ENCODE data around the gene RPUSD1.
"Not testable (repeated sequence)": the region's sequence is repeated elsewhere in the genome, so short reads cannot be mapped to it uniquely, and the experiment has no call there.

The RPUSD1 gene

DNA sequence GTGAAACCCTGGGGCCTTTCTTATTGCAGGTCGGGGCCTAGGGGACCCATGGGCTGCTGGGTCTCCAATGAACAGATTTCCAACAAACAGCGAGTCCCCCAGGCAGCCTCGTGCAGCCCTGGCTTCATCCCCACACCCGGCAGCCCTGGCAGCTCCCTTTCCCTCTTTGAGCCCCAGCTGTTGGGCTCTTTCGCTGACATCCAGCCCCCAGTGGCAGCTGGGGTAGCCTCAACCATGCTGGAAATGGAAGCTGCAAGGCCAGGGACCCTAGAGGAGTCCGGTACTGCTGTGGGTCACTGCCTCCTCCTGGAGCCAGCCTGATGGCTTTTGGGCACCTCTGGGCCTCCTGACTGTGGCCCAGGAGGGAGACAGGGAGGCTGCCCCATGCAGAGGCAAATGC lies 5.9 kb downstream of the RPUSD1 start:
- DNase-seq = no peak

GRCh38 chr16:781346-782010 lies 6.7 kb downstream of the RPUSD1 start:
- no peak for DNase-seq

DNA sequence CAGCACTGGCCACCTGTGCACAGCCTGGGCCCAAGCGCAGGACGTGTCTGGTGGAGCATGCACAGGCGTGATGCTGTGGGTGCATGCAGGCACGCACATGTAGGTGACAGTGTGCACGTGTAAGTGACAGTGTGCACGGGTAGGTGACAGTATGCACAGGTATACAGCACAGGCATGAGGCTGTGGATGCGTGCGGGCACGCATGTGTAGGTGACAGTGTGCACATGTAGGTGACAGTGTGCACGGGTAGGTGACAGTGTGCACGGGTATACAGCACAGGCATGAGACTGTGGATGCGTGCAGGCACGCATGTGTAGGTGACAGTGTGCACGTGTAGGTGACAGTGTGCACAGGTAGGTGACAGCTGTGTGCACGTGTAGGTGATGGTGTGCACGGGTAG lies 7.9 kb downstream of the RPUSD1 start:
- DNase-seq = no peak

DNA sequence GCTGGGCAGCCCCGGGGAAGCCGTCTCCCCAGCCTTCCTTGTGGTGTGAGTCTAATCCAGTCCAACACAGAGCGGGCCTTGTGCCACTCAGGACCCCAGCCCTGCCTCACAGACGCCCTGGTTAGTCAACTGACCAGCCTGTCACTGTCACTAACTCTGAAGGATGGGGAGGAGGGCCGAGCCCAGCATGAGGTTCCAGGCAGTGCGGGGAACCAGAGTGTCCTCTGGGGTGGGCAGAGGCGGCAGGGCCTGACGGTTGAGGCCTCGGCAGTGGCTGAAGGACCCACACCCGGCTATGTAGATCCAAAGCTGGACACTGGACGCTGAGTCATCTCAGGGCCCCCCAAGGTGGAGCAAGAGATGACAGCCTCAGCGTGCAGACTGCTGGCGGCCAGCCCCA lies 8.6 kb downstream of the RPUSD1 start:
- no peak for DNase-seq

DNA sequence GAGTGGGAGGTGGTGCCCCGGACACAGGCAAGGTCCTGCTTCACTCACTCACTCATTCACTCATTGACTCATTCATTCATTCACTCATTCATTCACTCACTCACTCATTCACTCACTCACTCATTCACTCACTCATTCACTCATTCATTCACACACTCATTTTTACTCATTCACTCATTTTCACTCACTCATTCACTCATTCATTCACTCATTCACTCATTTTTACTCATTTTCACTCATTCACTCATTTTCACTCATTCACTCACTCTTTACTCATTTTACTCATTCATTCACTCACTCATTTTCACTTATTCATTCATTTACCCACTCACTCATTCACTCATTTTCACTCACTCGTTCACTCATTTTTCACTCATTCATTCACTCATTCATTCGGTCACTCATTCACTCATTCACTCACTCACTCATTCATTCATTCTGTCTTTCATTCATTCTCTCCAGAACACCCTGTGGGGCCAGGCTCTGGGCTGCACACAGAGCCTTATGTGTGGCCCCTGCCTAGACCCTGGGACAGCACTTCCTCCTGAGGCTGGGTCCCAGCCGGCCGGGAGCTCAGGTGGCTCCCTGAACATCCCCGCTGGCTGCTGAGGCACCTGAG lies 9.2 kb downstream of the RPUSD1 start:
- DNase-seq = no peak

GRCh38 chr16:778447-778846 lies 9.7 kb downstream of the RPUSD1 start:
- no peak for DNase-seq

DNA sequence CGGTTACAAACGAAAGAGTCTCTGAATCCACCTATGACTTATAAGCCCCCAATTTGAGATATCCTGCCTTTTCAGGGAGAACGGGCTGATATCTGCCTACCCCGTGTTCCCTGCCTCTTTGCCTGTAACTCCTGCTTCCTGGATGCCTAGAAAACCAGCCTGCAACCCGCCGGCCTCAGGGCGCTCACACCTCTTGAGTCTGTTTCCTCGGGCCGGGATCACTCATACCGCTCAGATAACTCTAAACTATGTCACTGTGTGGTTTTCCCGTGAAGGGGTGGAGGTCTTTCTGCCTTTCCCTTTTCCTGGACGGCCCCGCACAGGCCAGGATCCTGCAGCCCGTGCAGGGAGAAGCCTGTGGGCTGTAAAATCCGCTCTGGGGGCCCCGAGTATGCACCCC lies 10.4 kb downstream of the RPUSD1 start:
- DNase-seq = no peak

DNA sequence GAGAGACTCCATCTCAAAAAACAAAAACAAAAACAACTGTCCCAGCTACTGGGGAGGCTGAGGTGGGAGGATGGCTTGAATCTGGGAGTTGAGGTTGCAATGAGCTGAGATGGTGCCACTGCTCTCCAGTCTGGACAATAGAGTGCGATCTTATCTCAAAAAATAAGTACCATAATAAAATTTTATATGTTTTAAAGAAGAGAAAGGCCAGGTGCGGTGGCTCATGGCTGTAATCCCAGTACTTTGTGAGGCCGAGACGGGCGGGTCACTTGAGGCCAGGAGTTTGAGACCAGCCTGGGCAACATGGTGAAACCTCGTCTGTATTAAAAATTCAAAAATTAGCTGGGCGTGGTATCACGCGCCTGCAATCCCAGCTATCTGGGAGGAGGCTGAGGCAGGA lies 11.4 kb downstream of the RPUSD1 start:
- DNase-seq = no peak

DNA sequence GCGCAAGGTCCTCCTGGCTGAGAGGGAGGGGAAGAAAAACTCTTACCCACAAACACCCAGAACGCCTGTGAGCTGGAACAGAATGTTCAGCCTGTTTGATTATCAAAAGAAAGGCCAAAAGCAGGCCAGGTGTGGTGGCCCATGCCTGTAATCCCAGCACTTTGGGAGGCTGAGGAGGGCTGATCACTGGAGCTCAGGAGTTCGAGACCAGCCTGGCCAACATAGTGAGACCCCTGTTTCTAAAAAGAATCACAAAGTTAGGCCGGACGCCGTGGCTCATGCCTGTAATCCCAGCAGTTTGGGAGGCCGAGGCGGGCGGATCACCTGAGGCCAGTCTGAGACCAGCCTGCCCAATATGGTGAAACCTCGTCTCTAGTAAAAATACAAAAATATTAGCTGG lies 11.9 kb downstream of the RPUSD1 start:
- DNase-seq = not testable (repeated sequence)

DNA sequence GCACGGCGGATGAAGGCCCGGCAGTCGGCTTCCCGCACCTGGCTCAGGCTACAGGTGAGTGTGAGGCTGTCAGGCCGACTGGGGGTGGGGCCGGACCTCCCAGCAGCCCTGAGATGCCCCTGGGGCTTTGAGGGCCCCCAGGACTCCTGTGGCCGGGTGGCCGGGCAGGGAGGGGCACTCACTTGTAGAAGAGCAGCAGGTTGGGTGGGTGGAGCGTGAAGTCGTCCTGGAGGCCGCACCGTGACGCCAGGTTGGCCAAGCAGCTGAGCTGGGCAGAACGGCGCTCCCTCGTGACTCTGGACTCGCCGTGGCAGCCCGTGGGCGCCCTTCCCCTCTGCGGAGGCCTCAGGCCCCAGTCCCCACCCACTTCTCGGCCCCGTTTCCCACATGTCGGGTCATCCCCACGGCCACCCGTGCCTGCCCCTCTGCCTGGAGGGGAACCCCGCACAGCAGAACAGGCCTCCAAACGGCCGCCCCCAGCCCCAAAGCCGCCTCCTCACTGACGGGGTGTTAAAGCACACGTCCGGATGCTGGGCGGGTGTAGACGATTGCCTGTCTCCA lies 12.9 kb downstream of the RPUSD1 start:
- no peak for DNase-seq

- no peak for DNase-seq
Observed at GRCh38 chr16:774086-775001, 13.8 kb downstream of the RPUSD1 start.

DNA sequence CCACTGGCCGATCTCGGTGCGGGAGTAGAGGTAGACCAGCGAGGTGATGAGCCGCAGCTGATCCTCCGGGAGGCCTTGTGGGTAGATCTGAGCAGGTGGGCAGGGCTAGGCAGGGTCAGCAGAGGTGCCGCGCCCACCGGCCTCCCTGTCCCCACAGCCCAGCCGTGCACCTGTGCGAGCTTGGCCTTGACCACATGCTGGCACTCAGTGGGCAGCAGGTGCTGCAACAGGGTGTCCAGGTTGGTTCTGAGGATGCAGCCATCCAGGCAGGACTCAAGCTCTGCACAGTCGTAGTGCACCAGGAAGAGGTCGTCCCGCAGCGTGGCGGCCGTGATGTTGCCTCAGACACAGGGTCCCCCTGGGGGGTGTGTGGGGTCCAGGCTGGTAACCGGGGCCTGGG lies 15.2 kb downstream of the RPUSD1 start:
- DNase-seq = no peak

GRCh38 chr16:770411-770810 lies 17.8 kb downstream of the RPUSD1 start:
- DNase-seq = no peak

DNA sequence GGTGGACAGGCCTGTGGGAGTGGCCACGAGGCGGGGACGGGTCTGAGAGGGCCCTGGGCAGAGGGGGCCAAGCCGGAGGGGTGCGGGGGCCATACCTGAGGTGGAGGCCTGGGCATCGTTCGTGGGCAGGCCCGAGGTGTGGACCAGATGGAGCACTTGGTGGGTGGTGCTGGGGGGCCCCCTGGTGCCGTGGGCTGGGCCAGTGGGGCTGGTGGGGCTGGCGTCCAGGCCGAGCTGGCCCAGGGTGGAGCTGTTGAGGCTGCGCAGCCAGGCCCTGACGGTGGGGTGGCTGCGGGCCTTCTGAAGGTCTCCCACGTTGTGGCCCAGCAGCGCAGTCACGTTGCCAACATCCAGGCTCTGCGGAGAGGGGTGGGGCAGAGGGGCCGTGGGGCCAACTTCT lies 18.2 kb downstream of the RPUSD1 start:
- no peak for DNase-seq

DNA sequence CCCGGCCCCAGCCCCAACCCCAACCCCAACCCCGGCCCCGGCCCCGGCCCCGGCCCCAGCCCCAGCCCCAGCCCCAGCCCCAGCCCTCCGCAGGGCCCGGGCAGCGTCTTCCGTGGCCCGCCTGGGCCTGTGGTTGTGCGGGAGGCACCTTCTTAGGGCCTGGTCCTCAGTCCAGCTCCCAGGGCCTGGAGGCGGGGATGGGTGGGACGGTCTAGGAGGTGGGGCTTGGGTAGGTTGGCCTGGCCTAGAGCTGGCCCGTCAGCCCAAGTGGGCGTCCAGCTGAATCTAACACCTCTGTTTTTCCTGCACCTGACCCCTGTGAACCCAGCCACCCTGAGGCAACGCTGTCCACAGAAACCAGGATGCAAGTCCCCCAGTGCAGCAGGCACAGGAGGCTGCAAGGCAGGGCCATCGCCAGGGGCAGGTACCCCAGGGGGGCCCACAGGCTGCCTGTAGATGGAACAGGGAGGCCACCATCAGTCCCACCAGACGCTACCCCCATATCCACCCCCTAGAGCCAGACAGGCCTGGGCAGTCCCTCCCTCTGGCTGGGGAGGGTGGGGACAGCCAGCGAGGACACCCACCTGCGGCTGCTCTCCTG lies 18.9 kb downstream of the RPUSD1 start:
- DNase-seq = no peak

DNA sequence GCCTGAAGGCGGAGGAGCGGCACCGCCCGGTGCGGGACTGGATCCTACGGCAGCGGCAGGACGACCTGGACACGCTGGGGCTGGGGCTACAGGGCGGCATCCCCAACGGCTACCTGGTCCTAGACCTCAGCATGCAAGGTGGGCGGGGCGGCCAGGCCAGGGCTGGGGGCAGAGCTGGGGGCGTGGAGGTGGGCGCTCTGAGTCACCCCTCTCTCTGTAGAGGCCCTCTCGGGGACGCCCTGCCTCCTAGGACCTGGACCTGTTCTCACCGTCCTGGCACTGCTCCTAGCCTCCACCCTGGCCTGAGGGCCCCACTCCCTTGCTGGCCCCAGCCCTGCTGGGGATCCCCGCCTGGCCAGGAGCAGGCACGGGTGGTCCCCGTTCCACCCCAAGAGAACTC lies 19.8 kb downstream of the RPUSD1 start:
- no peak for DNase-seq

DNA sequence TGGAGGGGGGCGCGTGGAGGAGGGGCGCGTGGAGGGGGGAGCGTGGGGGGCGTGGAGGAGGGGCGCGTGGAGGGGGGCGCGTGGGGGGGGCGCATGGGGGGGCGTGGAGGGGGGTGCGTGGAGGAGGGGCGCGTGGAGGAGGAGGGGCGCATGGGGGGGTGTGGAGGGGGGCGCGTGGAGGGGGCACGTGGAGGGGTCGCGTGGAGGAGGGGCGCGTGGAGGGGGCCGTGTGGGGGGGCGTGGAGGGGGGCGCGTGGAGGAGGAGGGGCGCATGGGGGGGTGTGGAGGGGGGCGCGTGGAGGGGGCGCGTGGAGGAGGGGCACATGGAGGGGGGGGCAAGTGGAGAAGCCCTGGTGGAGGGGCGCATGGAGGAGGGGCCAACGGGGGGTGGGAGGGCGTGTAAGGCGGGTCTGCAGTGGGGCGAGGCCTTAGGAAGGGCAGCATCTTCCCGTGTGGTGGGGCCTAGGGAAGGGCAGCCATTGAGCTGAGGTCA lies 20.4 kb downstream of the RPUSD1 start:
- DNase-seq = no peak

GRCh38 chr16:766820-767640 lies 21.2 kb downstream of the RPUSD1 start:
- DNase-seq = no peak

DNA sequence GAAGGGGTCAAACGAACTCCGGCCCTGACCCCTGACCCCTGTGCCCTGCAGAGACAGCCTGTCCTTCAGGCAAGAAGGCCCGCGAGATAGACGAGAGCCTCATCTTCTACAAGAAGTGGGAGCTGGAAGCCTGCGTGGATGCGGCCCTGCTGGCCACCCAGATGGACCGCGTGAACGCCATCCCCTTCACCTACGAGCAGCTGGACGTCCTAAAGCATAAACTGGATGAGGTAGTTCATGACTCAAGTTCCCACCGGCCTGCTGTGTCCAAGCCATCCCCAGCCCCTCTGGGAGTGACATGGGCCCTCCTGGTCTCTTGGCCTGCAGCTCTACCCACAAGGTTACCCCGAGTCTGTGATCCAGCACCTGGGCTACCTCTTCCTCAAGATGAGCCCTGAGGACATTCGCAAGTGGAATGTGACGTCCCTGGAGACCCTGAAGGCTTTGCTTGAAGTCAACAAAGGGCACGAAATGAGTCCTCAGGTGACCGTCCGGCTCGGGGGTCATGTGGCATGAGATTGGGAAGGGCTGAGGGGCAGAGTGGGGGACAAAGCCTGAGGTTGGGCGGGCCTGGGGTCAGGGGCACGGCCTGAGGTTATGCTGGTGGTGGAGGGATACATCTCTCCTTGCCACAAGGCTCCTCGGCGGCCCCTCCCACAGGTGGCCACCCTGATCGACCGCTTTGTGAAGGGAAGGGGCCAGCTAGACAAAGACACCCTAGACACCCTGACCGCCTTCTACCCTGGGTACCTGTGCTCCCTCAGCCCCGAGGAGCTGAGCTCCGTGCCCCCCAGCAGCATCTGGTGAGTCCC lies 22.0 kb downstream of the RPUSD1 start:
- no peak for DNase-seq

- no peak for DNase-seq
Observed at GRCh38 chr16:765488-765865, 22.7 kb downstream of the RPUSD1 start.

DNA sequence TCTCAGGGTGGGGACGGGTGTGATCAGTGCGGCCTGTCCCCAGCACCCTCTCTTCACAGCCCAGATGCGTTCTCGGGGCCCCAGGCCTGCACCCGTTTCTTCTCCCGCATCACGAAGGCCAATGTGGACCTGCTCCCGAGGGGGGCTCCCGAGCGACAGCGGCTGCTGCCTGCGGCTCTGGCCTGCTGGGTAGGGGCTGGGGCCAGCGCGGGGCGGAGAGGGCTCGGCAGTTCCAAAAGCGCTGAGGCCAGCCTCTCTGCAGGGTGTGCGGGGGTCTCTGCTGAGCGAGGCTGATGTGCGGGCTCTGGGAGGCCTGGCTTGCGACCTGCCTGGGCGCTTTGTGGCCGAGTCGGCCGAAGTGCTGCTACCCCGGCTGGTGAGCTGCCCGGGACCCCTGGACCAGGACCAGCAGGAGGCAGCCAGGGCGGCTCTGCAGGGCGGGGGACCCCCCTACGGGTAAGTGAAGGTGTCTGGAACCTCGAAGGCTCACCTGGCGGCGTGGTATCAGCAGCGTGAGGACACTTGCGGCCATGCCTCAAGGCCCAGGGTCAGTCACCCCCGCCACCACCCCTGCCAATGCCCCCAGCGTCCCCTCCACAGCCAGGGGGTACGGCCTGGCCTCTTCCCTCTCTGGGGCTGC lies 23.2 kb downstream of the RPUSD1 start:
- no peak for DNase-seq
